ENCODE data around the gene DHRS1.
A peak's percentile ranks its signal among the peaks of the same experiment; 100 is the strongest.
"Not testable (repeated sequence)": the region's sequence is repeated elsewhere in the genome, so short reads cannot be mapped to it uniquely, and the experiment has no call there.

Gene DHRS1

GRCh38 chr14:24246765-24247212, 52.8 kb downstream of the DHRS1 start:
- no peak for DNase-seq (ENCODE audit: low read depth)

GRCh38 chr14:24245350-24245749, 54.2 kb downstream of the DHRS1 start:
- DNase-seq (ENCODE audit: low read depth) = not testable (repeated sequence)

- DNase-seq (ENCODE audit: low read depth) = no peak
Observed at GRCh38 chr14:24243336-24243836, 56.2 kb downstream of the DHRS1 start.

GRCh38 chr14:24241829-24242443, 57.6 kb downstream of the DHRS1 start:
- DNase-seq (ENCODE audit: low read depth) = peak; percentile 92

Data from activated T-cell treated with anti-CD3 and anti-CD28 coated beads for 24 hours (primary cell).